HepG2 (cell line): ENCODE measurements around the gene PCSK1. TPM values are rescaled to one million over a fixed set of nuclear protein-coding genes. Genes with fewer than 3 reads are reported as not detected.

Experiments
- AKNA ChIP-seq: sonication (generic); formaldehyde crosslinking; IDR thresholded peaks from 2 replicates; pipeline ENCODE4 v1.4.0; 2020; ENCODE audit warnings: missing genetic modification reagents, borderline replicate concordance
- CERS6 ChIP-seq: sonication (generic); formaldehyde crosslinking; IDR thresholded peaks from 2 replicates; pipeline ENCODE4 v1.5.0; 2020; ENCODE audit warnings: missing genetic modification reagents
- GTF3A ChIP-seq: sonication (generic); formaldehyde crosslinking; conservative IDR thresholded peaks from 2 replicates; pipeline ENCODE4 v1.4.0; 2020; ENCODE audit warnings: mild to moderate bottlenecking, missing genetic modification reagents
- MBNL3 ChIP-seq: fragments of 250-450 bp; sonication (Bioruptor Pico); conservative IDR thresholded peaks from 2 replicates; pipeline ENCODE4 v1.8.0; 2022; ENCODE audit warnings: mild to moderate bottlenecking, inconsistent platforms
- MTA3 ChIP-seq: sonication (generic); formaldehyde crosslinking; IDR thresholded peaks from 2 replicates; pipeline ENCODE4 v1.4.0; 2020; ENCODE audit warnings: missing genetic modification reagents
- NFE2 ChIP-seq: sonication (generic); formaldehyde crosslinking; IDR thresholded peaks from 2 replicates; pipeline ENCODE4 v1.4.0; 2020; ENCODE audit warnings: missing genetic modification reagents
- SIX4 ChIP-seq: sonication (generic); formaldehyde crosslinking; IDR thresholded peaks from 2 replicates; pipeline ENCODE4 v1.4.0; 2020; ENCODE audit warnings: missing genetic modification reagents
- SRSF1 ChIP-seq: fragments of 200-400 bp; formaldehyde crosslinking; optimal IDR thresholded peaks from 2 replicates; pipeline ENCODE3; 2017; ENCODE audit warnings: mild to moderate bottlenecking, low read depth, low read length, moderate library complexity
- STAT5B ChIP-seq: sonication (generic); formaldehyde crosslinking; IDR thresholded peaks from 2 replicates; pipeline ENCODE4 v1.4.0; 2020; ENCODE audit warnings: missing genetic modification reagents
- TEAD3 ChIP-seq: optimal IDR thresholded peaks from 2 replicates; pipeline ENCODE3; 2016; ENCODE audit warnings: borderline replicate concordance
- TRIM22 ChIP-seq: fragments of 450-650 bp; IDR thresholded peaks from 2 replicates; pipeline ENCODE4 v1.6.1; 2017
- ZBED4 ChIP-seq: sonication (generic); formaldehyde crosslinking; IDR thresholded peaks from 2 replicates; pipeline ENCODE4 v1.4.0; 2020; ENCODE audit warnings: missing genetic modification reagents, borderline replicate concordance
- ZKSCAN5 ChIP-seq: sonication (generic); formaldehyde crosslinking; IDR thresholded peaks from 2 replicates; pipeline ENCODE4 v1.5.1; 2020; ENCODE audit warnings: mild to moderate bottlenecking, missing genetic modification reagents
- ZNF580 ChIP-seq: IDR thresholded peaks from 2 replicates; pipeline ENCODE4 v1.6.1; 2016; ENCODE audit warnings: low read depth, borderline replicate concordance
- ZNF816 ChIP-seq: sonication (generic); formaldehyde crosslinking; IDR thresholded peaks from 2 replicates; pipeline ENCODE4 v1.8.0; 2022; ENCODE audit warnings: missing genetic modification reagents, mild to moderate bottlenecking, borderline replicate concordance
- polyA plus RNA-seq, 8 experiments: library from polyadenylated mRNA; depleted of rRNA in 3 of 8; stranded (reverse) in 7 of 8; unstranded in 1 of 8; fragments of >200 nt; fragmentation: Illumina TruSeq in 4 of 8; extraction: Trizol in 4 of 8; gene quantifications; 2 replicates each; pipeline versions ENCODE4 v1.2.1 to v1.2.3, GENCODE V29; 2011 to 2016; ENCODE audit warnings: low read depth in 4 of 8, missing spikeins in 1 of 8, mixed read lengths in 1 of 8; ENCODE audit not compliant: insufficient read depth in 1 of 8
- total RNA-seq, 5 experiments: library from RNA; depleted of rRNA; stranded (reverse); fragments of >200 nt; fragmentation: Illumina TruSeq; extraction: Trizol; gene quantifications; 2 replicates each; pipeline ENCODE4 v1.2.3, GENCODE V29; 2016; ENCODE audit warnings: low read depth in 1 of 5

Gene PCSK1
- total and polyA plus RNA-seq, 2 of the 13 experiments (the other 11 are each of a cell fraction or from before 2014, with no cell fraction given) = not detected

- TF ChIP-seq GTF3A (no peak), ZBED4 (CRISPR knock-in tag) (peak; percentile 46; the same call in 1 of the 2 replicates), MTA3 (CRISPR knock-in tag) (no peak), SRSF1 (no peak), STAT5B (CRISPR knock-in tag) (no peak), SIX4 (CRISPR knock-in tag) (no peak), MBNL3 (CRISPR knock-in tag) (no peak), ZNF580 (CRISPR knock-in tag) (peak; percentile 85), CERS6 (CRISPR knock-in tag) (no peak), ZNF816 (CRISPR knock-in tag) (no peak), TRIM22 (no peak), AKNA (CRISPR knock-in tag) (peak; percentile 68; the same call in 1 of the 2 replicates), NFE2 (CRISPR knock-in tag) (no peak), TEAD3 (CRISPR knock-in tag) (peak; percentile 39), ZKSCAN5 (no peak)
These were observed 1.2 kb upstream of the PCSK1 start (continued) for GRCh38 chr5:96434201-96434645.
